ENCODE measurements around the gene NME9. TPM values are rescaled to one million over a fixed set of nuclear protein-coding genes. Genes with fewer than 3 reads are reported as not detected.

NME9 gene
- total RNA-seq, 6 experiments from 2014 or later: not detected

DNA sequence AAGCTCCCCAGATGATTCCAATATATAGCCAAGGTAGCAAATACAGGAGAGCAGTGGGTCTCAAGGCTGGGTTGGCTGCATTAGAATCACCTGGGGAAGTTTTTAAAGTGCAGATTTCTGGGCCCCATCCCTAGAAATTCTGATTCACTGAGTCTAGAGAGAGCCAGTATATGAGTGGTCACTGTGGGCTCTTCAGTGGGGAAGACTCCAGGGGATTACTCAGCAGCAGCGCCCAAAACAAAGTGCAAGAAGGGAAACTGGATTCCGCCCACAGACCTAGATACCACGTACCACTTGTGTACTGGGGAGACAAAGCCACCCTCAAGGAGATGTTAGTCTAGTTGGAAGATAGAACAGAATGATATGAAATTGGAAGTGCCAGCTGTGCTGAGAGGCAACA is 40.0 kb downstream of the NME9 start:
- TF ChIP-seq, protein P1, sequence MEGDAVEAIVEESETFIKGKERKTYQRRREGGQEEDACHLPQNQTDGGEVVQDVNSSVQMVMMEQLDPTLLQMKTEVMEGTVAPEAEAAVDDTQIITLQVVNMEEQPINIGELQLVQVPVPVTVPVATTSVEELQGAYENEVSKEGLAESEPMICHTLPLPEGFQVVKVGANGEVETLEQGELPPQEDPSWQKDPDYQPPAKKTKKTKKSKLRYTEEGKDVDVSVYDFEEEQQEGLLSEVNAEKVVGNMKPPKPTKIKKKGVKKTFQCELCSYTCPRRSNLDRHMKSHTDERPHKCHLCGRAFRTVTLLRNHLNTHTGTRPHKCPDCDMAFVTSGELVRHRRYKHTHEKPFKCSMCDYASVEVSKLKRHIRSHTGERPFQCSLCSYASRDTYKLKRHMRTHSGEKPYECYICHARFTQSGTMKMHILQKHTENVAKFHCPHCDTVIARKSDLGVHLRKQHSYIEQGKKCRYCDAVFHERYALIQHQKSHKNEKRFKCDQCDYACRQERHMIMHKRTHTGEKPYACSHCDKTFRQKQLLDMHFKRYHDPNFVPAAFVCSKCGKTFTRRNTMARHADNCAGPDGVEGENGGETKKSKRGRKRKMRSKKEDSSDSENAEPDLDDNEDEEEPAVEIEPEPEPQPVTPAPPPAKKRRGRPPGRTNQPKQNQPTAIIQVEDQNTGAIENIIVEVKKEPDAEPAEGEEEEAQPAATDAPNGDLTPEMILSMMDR (IDR thresholded peaks at IDR 0.05): no peak
- Mint-ChIP-seq H3K4me1 (ENCODE audit: low read depth) (no peaks in the 10 kb centered on the region), H3K27ac (no peak overlapping the region), H3K4me3 (no peak overlapping the region), H3K27me3 (ENCODE audit: insufficient read depth) (no peaks in the 10 kb centered on the region), H3K36me3 (ENCODE audit: low read depth) (peaks cover 9% of the 10 kb centered on the region; the same call in 1 of the 2 replicates), H3K9me3 (no peaks in the 10 kb centered on the region)
- no peak for DNase-seq

DNA sequence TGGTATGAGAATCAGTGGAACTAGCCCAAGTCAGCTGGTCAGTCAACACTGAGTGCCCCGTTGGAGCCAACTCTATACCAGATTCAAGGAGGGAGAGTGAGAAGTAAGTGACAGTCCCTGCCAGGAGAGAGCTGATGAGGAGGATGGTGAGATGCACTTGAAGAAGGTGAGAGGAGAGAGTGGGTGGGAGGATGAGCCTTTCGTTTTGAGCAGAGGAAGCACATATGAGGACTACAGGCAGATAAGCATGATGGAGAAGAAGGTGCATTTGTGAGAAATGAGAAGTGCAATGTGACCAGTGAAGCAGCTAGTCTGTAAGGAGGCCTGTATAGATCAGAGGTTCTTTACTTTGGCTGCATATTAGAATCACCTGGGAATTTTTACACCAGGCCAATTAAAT is 40.4 kb downstream of the NME9 start:
- TF ChIP-seq, protein P1 (IDR thresholded peaks at IDR 0.05): no peak
- H3K9me3 Mint-ChIP-seq: no peaks in the 10 kb centered on the region
- no peak for DNase-seq
- no peak overlapping the region for H3K4me3 Mint-ChIP-seq
- H3K4me1 Mint-ChIP-seq (ENCODE audit: low read depth): no peaks in the 10 kb centered on the region
- no peaks in the 10 kb centered on the region; the same call in 1 of the 2 replicates for H3K27me3 Mint-ChIP-seq (ENCODE audit: insufficient read depth)
- no peak overlapping the region for H3K27ac Mint-ChIP-seq
- peaks cover 9% of the 10 kb centered on the region; the same call in 1 of the 2 replicates for H3K36me3 Mint-ChIP-seq (ENCODE audit: low read depth)

DNA sequence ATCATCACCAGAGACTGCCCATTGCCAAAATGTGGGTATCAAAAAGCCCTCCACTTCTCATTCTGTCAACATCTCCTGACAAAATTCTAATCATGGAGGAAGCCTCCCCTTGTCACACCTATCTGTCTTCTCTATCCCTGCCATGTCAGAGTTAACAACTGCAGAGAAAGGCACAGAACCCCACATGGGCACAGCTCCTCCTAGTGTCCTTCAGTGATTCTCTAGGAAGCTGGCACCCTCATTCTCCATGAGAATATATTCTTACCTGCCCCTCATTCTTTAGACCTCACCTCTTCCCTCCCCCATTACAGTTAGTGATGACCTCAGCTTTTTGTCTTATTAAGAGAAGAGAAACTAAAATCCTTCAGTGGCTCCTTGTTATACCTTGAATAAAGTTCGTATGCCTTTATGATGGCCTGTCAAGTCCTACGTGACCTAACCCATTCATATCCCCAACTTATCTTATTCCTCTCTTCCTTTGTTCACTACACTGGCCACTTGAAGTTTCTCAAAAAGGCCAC is 44.6 kb downstream of the NME9 start:
- Mint-ChIP-seq H3K4me1 (ENCODE audit: low read depth) (no peaks in the 10 kb centered on the region), H3K27me3 (ENCODE audit: insufficient read depth) (no peaks in the 10 kb centered on the region; the same call in 1 of the 2 replicates), H3K27ac (no peak overlapping the region), H3K4me3 (no peak overlapping the region), H3K36me3 (ENCODE audit: low read depth) (no peaks in the 10 kb centered on the region; the same call in 1 of the 2 replicates), H3K9me3 (no peaks in the 10 kb centered on the region)
- TF ChIP-seq, protein P1 (IDR thresholded peaks at IDR 0.05): peak; percentile 57; the same call in 1 of the 2 replicates
- no peak for DNase-seq

DNA sequence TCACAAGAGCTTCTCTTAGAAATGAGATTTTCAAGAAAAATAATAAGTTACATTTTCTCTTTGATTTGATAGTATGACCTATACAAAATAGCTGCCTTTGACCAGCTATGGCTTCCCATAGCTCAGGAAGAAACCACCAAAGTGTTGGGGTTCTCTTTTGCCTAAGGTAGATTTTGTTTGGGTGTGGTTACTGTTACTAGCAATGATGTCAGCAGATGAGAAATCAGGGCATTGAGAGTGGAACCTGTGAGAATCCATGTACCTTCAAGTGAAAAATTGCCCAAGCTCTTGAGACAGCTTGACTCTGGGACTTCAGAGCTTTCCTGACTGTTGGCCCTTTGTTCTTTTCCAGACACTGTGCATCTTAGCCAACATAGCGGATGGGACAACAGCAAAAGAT is 45.6 kb downstream of the NME9 start:
- DNase-seq: no peak
- H3K36me3 Mint-ChIP-seq (ENCODE audit: low read depth): no peaks in the 10 kb centered on the region; the same call in 1 of the 2 replicates
- H3K27ac Mint-ChIP-seq: no peak overlapping the region
- H3K9me3 Mint-ChIP-seq: no peaks in the 10 kb centered on the region
- H3K4me3 Mint-ChIP-seq: no peak overlapping the region
- H3K4me1 Mint-ChIP-seq (ENCODE audit: low read depth): no peaks in the 10 kb centered on the region
- no peaks in the 10 kb centered on the region; the same call in 1 of the 2 replicates for H3K27me3 Mint-ChIP-seq (ENCODE audit: insufficient read depth)
- TF ChIP-seq, protein P1 (IDR thresholded peaks at IDR 0.05): no peak

DNA sequence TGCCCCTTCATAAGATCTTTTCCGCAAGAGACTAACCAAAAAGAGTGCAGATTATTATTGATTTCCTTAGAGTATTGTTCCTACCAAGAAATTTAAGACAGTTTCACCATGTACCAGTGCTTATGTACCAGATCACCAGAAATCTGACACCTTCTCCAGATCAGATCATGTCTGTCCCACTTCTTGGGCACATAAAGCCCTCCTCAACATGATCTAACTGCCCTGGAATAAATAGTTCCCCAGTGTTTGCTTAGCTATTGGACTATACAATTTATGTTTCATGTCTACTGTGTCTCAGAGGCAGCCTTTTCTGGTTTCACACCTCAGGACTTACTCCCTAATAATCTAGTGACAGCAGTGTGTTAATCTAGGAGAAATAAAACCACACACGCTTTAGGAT is 46.8 kb downstream of the NME9 start:
- no peak for DNase-seq

More for the DNA sequence above, 46.8 kb downstream of the NME9 start:
- Mint-ChIP-seq H3K27me3 (ENCODE audit: insufficient read depth) (no peaks in the 10 kb centered on the region; the same call in 1 of the 2 replicates), H3K4me3 (no peak overlapping the region), H3K4me1 (ENCODE audit: low read depth) (no peaks in the 10 kb centered on the region), H3K36me3 (ENCODE audit: low read depth) (no peaks in the 10 kb centered on the region; the same call in 1 of the 2 replicates), H3K9me3 (no peaks in the 10 kb centered on the region), H3K27ac (no peak overlapping the region)
- TF ChIP-seq, protein P1 (IDR thresholded peaks at IDR 0.05): no peak
